NOMO-1 (cell line): ENCODE results near the gene PRKCB.
A peak's percentile ranks its signal among the peaks of the same experiment; 100 is the strongest.

Experiments used
- DNase-seq, 2 experiments: peaks; one replicate each; lab custom pipeline; 2025; ENCODE audit not compliant: unreplicated experiment in 2 of 2; lab: John Stamatoyannopoulos, UW

The PRKCB gene

GRCh38 chr16:23836078-23836403 lies 258 bp downstream of the PRKCB start:
- DNase-seq, result no peak

- peak; percentile 14 to 51 for DNase-seq
Observed at GRCh38 chr16:23836404-23837311, 875 bp downstream of the PRKCB start.

GRCh38 chr16:23837553-23838308 lies 1.9 kb downstream of the PRKCB start:
- DNase-seq, result no peak

GRCh38 chr16:23838485-23839142 lies 2.8 kb downstream of the PRKCB start:
- no peak for DNase-seq

- DNase-seq, result no peak
Observed at GRCh38 chr16:23840310-23840709, 4.5 kb downstream of the PRKCB start.

GRCh38 chr16:23842137-23842600 lies 6.4 kb downstream of the PRKCB start:
- DNase-seq, result peak; percentile 32 to 39

GRCh38 chr16:23843143-23843542 lies 7.4 kb downstream of the PRKCB start:
- DNase-seq, result no peak

GRCh38 chr16:23847251-23847650 lies 11.5 kb downstream of the PRKCB start:
- DNase-seq, result no peak

- DNase-seq, result no peak
Observed at GRCh38 chr16:23847948-23848347, 12.2 kb downstream of the PRKCB start.

GRCh38 chr16:23848958-23849357 lies 13.2 kb downstream of the PRKCB start:
- DNase-seq, result peak in 1 of 2 experiments; percentile 12

GRCh38 chr16:23852794-23853562 lies 17.2 kb downstream of the PRKCB start:
- DNase-seq, result peak in 1 of 2 experiments; percentile 40

- DNase-seq, result peak; percentile 27 to 60
Observed at GRCh38 chr16:23855010-23855409, 19.2 kb downstream of the PRKCB start.

GRCh38 chr16:23856251-23856709 lies 20.5 kb downstream of the PRKCB start:
- DNase-seq, result no peak

- DNase-seq, result no peak
Observed at GRCh38 chr16:23857256-23857880, 21.6 kb downstream of the PRKCB start.

GRCh38 chr16:23857881-23858269 lies 22.1 kb downstream of the PRKCB start:
- DNase-seq, result peak; percentile 31 to 61

GRCh38 chr16:23858542-23858941 lies 22.8 kb downstream of the PRKCB start:
- DNase-seq, result peak; percentile 13 to 57

GRCh38 chr16:23859713-23860269 lies 24.0 kb downstream of the PRKCB start:
- DNase-seq, result peak; percentile 49 to 72

- no peak for DNase-seq
Observed at GRCh38 chr16:23861874-23862273, 26.1 kb downstream of the PRKCB start.

GRCh38 chr16:23862556-23862955 lies 26.8 kb downstream of the PRKCB start:
- no peak for DNase-seq
